HepG2 (cell line): ENCODE data around the gene RIPPLY1. TPM values are rescaled to one million over a fixed set of nuclear protein-coding genes. Genes with fewer than 3 reads are reported as not detected.
A peak's percentile ranks its signal among the peaks of the same experiment; 100 is the strongest.

Experiments used
- CHD4 ChIP-seq: fragments of 200-600 bp; sonication (generic); IDR thresholded peaks from 2 replicates; pipeline ENCODE4 v1.7.0; 2017; ENCODE audit warnings: mild to moderate bottlenecking, low read length, borderline replicate concordance
- DMAP1 ChIP-seq: IDR thresholded peaks from 2 replicates; pipeline ENCODE4 v1.6.1; 2016
- DPF2 ChIP-seq: sonication (generic); formaldehyde crosslinking; IDR thresholded peaks from 2 replicates; pipeline ENCODE4 v1.4.0; 2020; ENCODE audit warnings: mild to moderate bottlenecking, low read depth, missing genetic modification reagents, borderline replicate concordance
- HOXA5 ChIP-seq: sonication (generic); formaldehyde crosslinking; IDR thresholded peaks from 2 replicates; pipeline ENCODE4 v1.4.0; 2020; ENCODE audit warnings: missing genetic modification reagents
- HOXA7 ChIP-seq: sonication (generic); formaldehyde crosslinking; IDR thresholded peaks from 2 replicates; pipeline ENCODE4 v1.8.1; 2022; ENCODE audit warnings: mild to moderate bottlenecking, missing genetic modification reagents, moderate library complexity
- KDM5B ChIP-seq: sonication (generic); formaldehyde crosslinking; IDR thresholded peaks from 2 replicates; pipeline ENCODE4 v1.4.0; 2020; ENCODE audit warnings: missing genetic modification reagents, mild to moderate bottlenecking, borderline replicate concordance
- MYNN ChIP-seq: sonication (generic); formaldehyde crosslinking; IDR thresholded peaks from 2 replicates; pipeline ENCODE4 v1.4.0; 2020; ENCODE audit warnings: mild to moderate bottlenecking, low read depth, missing genetic modification reagents
- NFIB ChIP-seq: sonication (generic); formaldehyde crosslinking; IDR thresholded peaks from 2 replicates; pipeline ENCODE4 v1.9.0; 2021; ENCODE audit warnings: missing genetic modification reagents, mild to moderate bottlenecking, borderline replicate concordance
- NR2F1 ChIP-seq, 2 experiments: fragments of 450-650 bp in 1 of 2; formaldehyde crosslinking in 1 of 2; IDR thresholded peaks; 2 replicates each; pipeline versions ENCODE4 v1.5.0 to v1.6.1; 2016 to 2020; ENCODE audit warnings: mild to moderate bottlenecking in 1 of 2, missing compliant biosample characterization in 1 of 2, missing genetic modification reagents in 1 of 2, moderate library complexity in 1 of 2
- SAP130 ChIP-seq: IDR thresholded peaks from 2 replicates; pipeline ENCODE4 v1.6.1; 2016; ENCODE audit warnings: low read depth
- STAT5B ChIP-seq: sonication (generic); formaldehyde crosslinking; IDR thresholded peaks from 2 replicates; pipeline ENCODE4 v1.4.0; 2020; ENCODE audit warnings: missing genetic modification reagents
- TEAD2 ChIP-seq: sonication (generic); formaldehyde crosslinking; IDR thresholded peaks from 2 replicates; pipeline ENCODE4 v1.9.0; 2021; ENCODE audit warnings: missing genetic modification reagents
- THAP11 ChIP-seq: IDR thresholded peaks from 2 replicates; pipeline ENCODE4 v1.6.1; 2016; ENCODE audit warnings: missing biosample characterization, missing genetic modification reagents
- TMF1 ChIP-seq: sonication (generic); formaldehyde crosslinking; IDR thresholded peaks from 2 replicates; pipeline ENCODE4 v1.8.1; 2022; ENCODE audit warnings: low read depth, missing genetic modification reagents
- ZBTB21 ChIP-seq: sonication (generic); formaldehyde crosslinking; IDR thresholded peaks from 2 replicates; pipeline ENCODE4 v1.4.0; 2020; ENCODE audit warnings: missing genetic modification reagents
- ZFP82 ChIP-seq: sonication (generic); formaldehyde crosslinking; IDR thresholded peaks from 2 replicates; pipeline ENCODE4 v1.5.1; 2020; ENCODE audit warnings: mild to moderate bottlenecking, missing genetic modification reagents, borderline replicate concordance
- ZNF260 ChIP-seq: sonication (generic); formaldehyde crosslinking; IDR thresholded peaks from 2 replicates; pipeline ENCODE4 v1.4.0; 2020; ENCODE audit warnings: missing genetic modification reagents, low read depth, mild to moderate bottlenecking, borderline replicate concordance
- ZNF343 ChIP-seq: sonication (generic); formaldehyde crosslinking; IDR thresholded peaks from 2 replicates; pipeline ENCODE4 v1.4.0; 2020; ENCODE audit warnings: mild to moderate bottlenecking, missing genetic modification reagents
- ZNF383 ChIP-seq: sonication (generic); formaldehyde crosslinking; IDR thresholded peaks from 2 replicates; pipeline ENCODE4 v1.4.0; 2020; ENCODE audit warnings: missing genetic modification reagents, mild to moderate bottlenecking, borderline replicate concordance
- ZNF556 ChIP-seq: sonication (generic); formaldehyde crosslinking; IDR thresholded peaks from 2 replicates; pipeline ENCODE4 v1.4.0; 2020; ENCODE audit warnings: mild to moderate bottlenecking, missing genetic modification reagents, borderline replicate concordance
- ZNF557 ChIP-seq: sonication (generic); formaldehyde crosslinking; IDR thresholded peaks from 2 replicates; pipeline ENCODE4 v1.4.0; 2020; ENCODE audit warnings: missing genetic modification reagents
- ZNF629 ChIP-seq: sonication (generic); formaldehyde crosslinking; conservative IDR thresholded peaks from 2 replicates; pipeline ENCODE4 v1.5.0; 2020; ENCODE audit warnings: missing genetic modification reagents
- ZNF766 ChIP-seq: sonication (generic); formaldehyde crosslinking; IDR thresholded peaks from 2 replicates; pipeline ENCODE4 v1.5.0; 2020; ENCODE audit warnings: missing genetic modification reagents, borderline replicate concordance
- polyA plus RNA-seq, 8 experiments: library from polyadenylated mRNA; depleted of rRNA in 3 of 8; stranded (reverse) in 7 of 8; unstranded in 1 of 8; fragments of >200 nt; fragmentation: Illumina TruSeq in 4 of 8; extraction: Trizol in 4 of 8; gene quantifications; 2 replicates each; pipeline versions ENCODE4 v1.2.1 to v1.2.3, GENCODE V29; 2011 to 2016; ENCODE audit warnings: low read depth in 4 of 8, missing spikeins in 1 of 8, mixed read lengths in 1 of 8; ENCODE audit not compliant: insufficient read depth in 1 of 8
- total RNA-seq, 5 experiments: library from RNA; depleted of rRNA; stranded (reverse); fragments of >200 nt; fragmentation: Illumina TruSeq; extraction: Trizol; gene quantifications; 2 replicates each; pipeline ENCODE4 v1.2.3, GENCODE V29; 2016; ENCODE audit warnings: low read depth in 1 of 5
- TF ChIP-seq, protein P1 (sequence below): sonication (generic); formaldehyde crosslinking; IDR thresholded peaks from 2 replicates; pipeline ENCODE4 v1.4.0; 2020; ENCODE audit warnings: missing genetic modification reagents, borderline replicate concordance
- TF ChIP-seq, protein P2 (sequence below): sonication (generic); formaldehyde crosslinking; conservative IDR thresholded peaks from 2 replicates; pipeline ENCODE4 v1.5.0; 2020; ENCODE audit warnings: missing genetic modification reagents
- TF ChIP-seq, protein P3 (sequence below): sonication (generic); formaldehyde crosslinking; IDR thresholded peaks from 2 replicates; pipeline ENCODE4 v1.9.0; 2021; ENCODE audit warnings: missing genetic modification reagents, mild to moderate bottlenecking, borderline replicate concordance
- TF ChIP-seq, protein P4 (sequence below): sonication (generic); formaldehyde crosslinking; IDR thresholded peaks from 2 replicates; pipeline ENCODE4 v1.8.0; 2022; ENCODE audit warnings: mild to moderate bottlenecking, missing genetic modification reagents, borderline replicate concordance

RIPPLY1 gene
- total and polyA plus RNA-seq, 2 of the 13 experiments (the other 11 are each of a cell fraction or from before 2014, with no cell fraction given), result 0.41 to 0.49 TPM

DNA sequence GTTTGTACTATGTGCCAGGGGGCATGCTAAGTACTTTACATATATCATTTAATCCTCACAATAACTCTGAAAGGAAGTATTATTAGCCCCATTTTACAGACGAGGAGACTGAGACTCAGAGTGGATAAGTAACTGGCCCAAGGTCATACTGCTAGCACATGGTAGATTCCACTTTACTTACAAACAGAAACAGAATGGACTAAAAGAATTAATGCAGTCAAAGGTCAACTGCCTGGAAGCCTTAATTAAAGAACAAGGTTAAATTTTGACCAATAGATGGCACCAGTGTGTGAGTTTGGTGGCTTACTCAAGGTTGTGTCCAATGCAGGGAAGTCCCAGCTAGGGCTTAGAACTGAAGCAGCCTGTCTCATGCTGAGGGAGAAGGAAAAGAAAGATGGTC lies 4.7 kb downstream of the RIPPLY1 start (continued):
- TF ChIP-seq TMF1, result no peak
- TF ChIP-seq, protein P1, sequence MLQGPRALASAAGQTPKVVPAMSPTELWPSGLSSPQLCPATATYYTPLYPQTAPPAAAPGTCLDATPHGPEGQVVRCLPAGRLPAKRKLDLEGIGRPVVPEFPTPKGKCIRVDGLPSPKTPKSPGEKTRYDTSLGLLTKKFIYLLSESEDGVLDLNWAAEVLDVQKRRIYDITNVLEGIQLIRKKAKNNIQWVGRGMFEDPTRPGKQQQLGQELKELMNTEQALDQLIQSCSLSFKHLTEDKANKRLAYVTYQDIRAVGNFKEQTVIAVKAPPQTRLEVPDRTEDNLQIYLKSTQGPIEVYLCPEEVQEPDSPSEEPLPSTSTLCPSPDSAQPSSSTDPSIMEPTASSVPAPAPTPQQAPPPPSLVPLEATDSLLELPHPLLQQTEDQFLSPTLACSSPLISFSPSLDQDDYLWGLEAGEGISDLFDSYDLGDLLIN (CRISPR knock-in tag), result no peak
- TF ChIP-seq, protein P2, sequence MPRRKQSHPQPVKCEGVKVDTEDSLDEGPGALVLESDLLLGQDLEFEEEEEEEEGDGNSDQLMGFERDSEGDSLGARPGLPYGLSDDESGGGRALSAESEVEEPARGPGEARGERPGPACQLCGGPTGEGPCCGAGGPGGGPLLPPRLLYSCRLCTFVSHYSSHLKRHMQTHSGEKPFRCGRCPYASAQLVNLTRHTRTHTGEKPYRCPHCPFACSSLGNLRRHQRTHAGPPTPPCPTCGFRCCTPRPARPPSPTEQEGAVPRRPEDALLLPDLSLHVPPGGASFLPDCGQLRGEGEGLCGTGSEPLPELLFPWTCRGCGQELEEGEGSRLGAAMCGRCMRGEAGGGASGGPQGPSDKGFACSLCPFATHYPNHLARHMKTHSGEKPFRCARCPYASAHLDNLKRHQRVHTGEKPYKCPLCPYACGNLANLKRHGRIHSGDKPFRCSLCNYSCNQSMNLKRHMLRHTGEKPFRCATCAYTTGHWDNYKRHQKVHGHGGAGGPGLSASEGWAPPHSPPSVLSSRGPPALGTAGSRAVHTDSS (CRISPR knock-in tag), result no peak
- TF ChIP-seq DMAP1 (CRISPR knock-in tag), result no peak
- TF ChIP-seq CHD4, result peak; percentile 88; the same call in 1 of the 2 replicates
- TF ChIP-seq ZNF260 (CRISPR knock-in tag), result no peak
- no peak for TF ChIP-seq NFIB (CRISPR knock-in tag)
- TF ChIP-seq STAT5B (CRISPR knock-in tag), result no peak
- TF ChIP-seq, protein P3, sequence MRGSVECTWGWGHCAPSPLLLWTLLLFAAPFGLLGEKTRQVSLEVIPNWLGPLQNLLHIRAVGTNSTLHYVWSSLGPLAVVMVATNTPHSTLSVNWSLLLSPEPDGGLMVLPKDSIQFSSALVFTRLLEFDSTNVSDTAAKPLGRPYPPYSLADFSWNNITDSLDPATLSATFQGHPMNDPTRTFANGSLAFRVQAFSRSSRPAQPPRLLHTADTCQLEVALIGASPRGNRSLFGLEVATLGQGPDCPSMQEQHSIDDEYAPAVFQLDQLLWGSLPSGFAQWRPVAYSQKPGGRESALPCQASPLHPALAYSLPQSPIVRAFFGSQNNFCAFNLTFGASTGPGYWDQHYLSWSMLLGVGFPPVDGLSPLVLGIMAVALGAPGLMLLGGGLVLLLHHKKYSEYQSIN (CRISPR knock-in tag), result no peak
- no peak for TF ChIP-seq TEAD2
- TF ChIP-seq, protein P4, sequence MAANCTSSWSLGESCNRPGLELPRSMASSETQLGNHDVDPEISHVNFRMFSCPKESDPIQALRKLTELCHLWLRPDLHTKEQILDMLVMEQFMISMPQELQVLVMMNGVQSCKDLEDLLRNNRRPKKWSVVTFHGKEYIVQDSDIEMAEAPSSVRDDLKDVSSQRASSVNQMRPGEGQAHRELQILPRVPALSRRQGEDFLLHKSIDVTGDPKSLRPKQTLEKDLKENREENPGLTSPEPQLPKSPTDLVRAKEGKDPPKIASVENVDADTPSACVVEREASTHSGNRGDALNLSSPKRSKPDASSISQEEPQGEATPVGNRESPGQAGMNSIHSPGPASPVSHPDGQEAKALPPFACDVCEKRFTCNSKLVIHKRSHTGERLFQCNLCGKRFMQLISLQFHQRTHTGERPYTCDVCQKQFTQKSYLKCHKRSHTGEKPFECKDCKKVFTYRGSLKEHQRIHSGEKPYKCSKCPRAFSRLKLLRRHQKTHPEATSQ (CRISPR knock-in tag), result no peak
- TF ChIP-seq ZNF766 (CRISPR knock-in tag), result no peak
- no peak for TF ChIP-seq HOXA7 (CRISPR knock-in tag)
- TF ChIP-seq ZNF557, result no peak
- TF ChIP-seq ZNF343 (CRISPR knock-in tag), result no peak
- TF ChIP-seq ZNF556 (CRISPR knock-in tag), result no peak
- TF ChIP-seq KDM5B, result no peak
- no peak for TF ChIP-seq ZBTB21 (CRISPR knock-in tag)
- TF ChIP-seq THAP11, result no peak
- TF ChIP-seq MYNN (CRISPR knock-in tag), result no peak
- TF ChIP-seq DPF2 (CRISPR knock-in tag), result no peak
- 0 out of 4 replicates have a peak, but pooled peaks of 1 of the 2 experiments have one; percentile 34 for TF ChIP-seq NR2F1 (CRISPR knock-in tag; IDR thresholded peaks at IDR 0.05)
- TF ChIP-seq ZFP82, result no peak
- no peak for TF ChIP-seq ZNF383 (CRISPR knock-in tag)
- peak; percentile 98 for TF ChIP-seq ZNF629 (CRISPR knock-in tag)
- TF ChIP-seq HOXA5 (CRISPR knock-in tag), result no peak
- TF ChIP-seq SAP130, result no peak
